Right lobe of liver (tissue), 6 donors: Measurements from ENCODE around the gene KRTAP10-11. TPM values are rescaled to one million over a fixed set of nuclear protein-coding genes. Genes with fewer than 3 reads are reported as not detected.
"Not testable (repeated sequence)": the region's sequence is repeated elsewhere in the genome, so short reads cannot be mapped to it uniquely, and the experiment has no call there.

ENCODE experiments used
- ATAC-seq, 4 donors: fragments of 200-7000 bp; cut with Tn5 transposase; one replicate each; pipeline ENCODE4 v1.9.1; 2020; ENCODE audit warnings: mild to moderate bottlenecking in 4 of 4, moderate library complexity in 4 of 4
- DNase-seq, 3 donors: peaks; one replicate each; pipeline ENCODE4 v3.0.0-alpha.2; 2020
- H3K27ac ChIP-seq, 3 donors: fragments of 200-600 bp; one replicate each; pipeline ENCODE4 v1.8.0; 2022
- H3K27me3 ChIP-seq, 2 donors: fragments of 200-600 bp; one replicate each; pipeline ENCODE4 v1.8.0; 2022
- H3K36me3 ChIP-seq, 4 donors: fragments of 200-600 bp; sonication (generic) in 1 of 4; one replicate each; pipeline versions ENCODE4 v1.5.1 to v1.8.0; 2017 to 2022; ENCODE audit warnings: control low read depth in 1 of 4
- H3K4me1 ChIP-seq, 4 donors: fragments of 200-600 bp; sonication (generic) in 1 of 4; one replicate each; pipeline versions ENCODE4 v1.5.1 to v1.8.0; 2017 to 2022; ENCODE audit warnings: control low read depth in 1 of 4
- H3K4me3 ChIP-seq, 3 donors: fragments of 200-600 bp; one replicate each; pipeline ENCODE4 v1.8.0; 2022
- H3K9me3 ChIP-seq, 4 donors: fragments of 200-600 bp; sonication (generic) in 1 of 4; one replicate each; pipeline versions ENCODE4 v1.5.1 to v1.8.0; 2017 to 2022; ENCODE audit warnings: control low read depth in 1 of 4
- POLR2A ChIP-seq: fragments of 450-650 bp; IDR thresholded peaks from one replicate; pipeline ENCODE4 v1.6.1; 2017; ENCODE audit warnings: antibody characterized with exemption, mild to moderate bottlenecking
- WGBS: methylation state at CpG from one replicate; pipeline ENCODE4 v1.1.6; 2018; ENCODE audit warnings: low coverage, low lambda C conversion rate; ENCODE audit not compliant: insufficient coverage; ENCODE audit errors: missing lambda C conversion rate; 5-methylcytosine and 5-hydroxymethylcytosine counted together
- intact Hi-C, 2 donors: fragments of 100-400 bp; cut with DNase I; formaldehyde crosslinking; loops; one replicate each; pipeline versions ENCODE4 v1.11.2 to v1.14.1; 2022
- total RNA-seq, 6 experiments: library from RNA; depleted of rRNA in 2 of 6; stranded (reverse); fragments of >200 nt in 2 of 6; fragmentation: NEBNext Ultra II Directional in 3 of 6; extraction: Animal tissue kit (Norgen Biotek cat#: 25700) in 3 of 6; gene quantifications; one replicate each; pipeline versions ENCODE4 v1.1.0 to v1.2.4, GENCODE V29; 2016 to 2023
- TF ChIP-seq, protein P1 (sequence below), 4 donors: fragments of 200-600 bp in 3 of 4; fragments of 450-650 bp in 1 of 4; IDR thresholded peaks; one replicate each; pipeline versions ENCODE4 v1.5.1 to v1.8.0; 2016 to 2022; ENCODE audit warnings: antibody characterized with exemption in 4 of 4, mild to moderate bottlenecking in 2 of 4
- donor health status: DM: no; HTN: yes; CAD: no.
- donor health status: DM: no; HTN: no; CAD: no.
- donor health status: DM: no; HTN: no; CAD: no.
- donor health status: DM: no; HTN: yes; CAD: no.
- donor health status: DM: no; HTN: yes; CAD: no.

Gene KRTAP10-11
- total RNA-seq, 6 experiments from 2014 or later = not detected

DNA sequence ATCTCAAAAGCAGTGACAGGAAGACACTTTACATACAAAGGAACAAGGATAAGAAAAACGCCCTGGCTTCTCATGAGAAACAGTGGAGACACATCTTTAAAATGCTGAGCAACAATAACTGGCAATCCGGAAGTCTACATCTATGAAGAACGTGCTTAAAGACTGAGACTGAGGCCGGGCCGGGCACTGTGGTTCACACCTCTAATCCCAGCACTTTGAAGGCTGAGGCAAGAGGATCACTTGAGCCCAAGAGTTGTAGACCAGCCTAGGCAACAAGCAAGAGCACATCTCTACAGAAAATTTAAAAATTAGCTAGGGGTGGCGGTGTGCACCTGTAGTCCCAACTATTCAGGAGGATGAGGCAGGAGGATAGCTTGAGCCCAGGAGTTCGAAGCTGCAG is 37.9 kb downstream of the KRTAP10-11 start:
- Histone ChIP-seq H3K36me3 (no peaks in the 10 kb centered on the region), H3K4me3 (no peak overlapping the region), H3K9me3 (no peaks in the 10 kb centered on the region), H3K4me1 (no peaks in the 10 kb centered on the region), H3K27ac (no peak overlapping the region), H3K27me3 (no peaks in the 10 kb centered on the region)
- TF ChIP-seq POLR2A = no peak
- TF ChIP-seq, protein P1, sequence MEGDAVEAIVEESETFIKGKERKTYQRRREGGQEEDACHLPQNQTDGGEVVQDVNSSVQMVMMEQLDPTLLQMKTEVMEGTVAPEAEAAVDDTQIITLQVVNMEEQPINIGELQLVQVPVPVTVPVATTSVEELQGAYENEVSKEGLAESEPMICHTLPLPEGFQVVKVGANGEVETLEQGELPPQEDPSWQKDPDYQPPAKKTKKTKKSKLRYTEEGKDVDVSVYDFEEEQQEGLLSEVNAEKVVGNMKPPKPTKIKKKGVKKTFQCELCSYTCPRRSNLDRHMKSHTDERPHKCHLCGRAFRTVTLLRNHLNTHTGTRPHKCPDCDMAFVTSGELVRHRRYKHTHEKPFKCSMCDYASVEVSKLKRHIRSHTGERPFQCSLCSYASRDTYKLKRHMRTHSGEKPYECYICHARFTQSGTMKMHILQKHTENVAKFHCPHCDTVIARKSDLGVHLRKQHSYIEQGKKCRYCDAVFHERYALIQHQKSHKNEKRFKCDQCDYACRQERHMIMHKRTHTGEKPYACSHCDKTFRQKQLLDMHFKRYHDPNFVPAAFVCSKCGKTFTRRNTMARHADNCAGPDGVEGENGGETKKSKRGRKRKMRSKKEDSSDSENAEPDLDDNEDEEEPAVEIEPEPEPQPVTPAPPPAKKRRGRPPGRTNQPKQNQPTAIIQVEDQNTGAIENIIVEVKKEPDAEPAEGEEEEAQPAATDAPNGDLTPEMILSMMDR (IDR thresholded peaks at IDR 0.05) = no peak
- no peak for ATAC-seq
- 47% methylated on average over 3 of the region's 7 CpGs for WGBS
- no peak for DNase-seq
- intact Hi-C loops = no loop called here

DNA sequence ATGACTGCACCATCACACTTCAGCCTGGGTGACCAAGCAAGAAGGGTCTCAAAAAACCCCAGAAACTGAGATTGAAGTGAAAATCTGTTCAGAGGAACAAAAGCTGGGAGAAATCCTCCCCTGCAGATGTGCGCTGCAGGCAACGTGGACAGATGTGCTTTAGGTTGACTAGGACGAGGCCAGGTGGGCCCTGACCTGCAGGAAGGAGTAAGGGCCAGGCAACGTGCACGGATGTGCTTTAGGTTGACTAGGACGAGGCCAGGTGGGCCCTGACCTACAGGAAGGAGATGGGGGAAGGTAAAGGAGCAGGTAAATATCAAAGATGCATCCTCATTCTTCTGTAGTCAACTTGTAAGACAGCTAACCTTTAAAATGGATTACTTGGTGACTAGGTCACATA is 38.3 kb downstream of the KRTAP10-11 start:
- TF ChIP-seq POLR2A = no peak
- TF ChIP-seq, protein P1 (IDR thresholded peaks at IDR 0.05) = no peak
- Histone ChIP-seq H3K27me3 (no peaks in the 10 kb centered on the region), H3K27ac (no peak overlapping the region), H3K4me1 (no peaks in the 10 kb centered on the region), H3K36me3 (no peaks in the 10 kb centered on the region), H3K4me3 (no peak overlapping the region), H3K9me3 (no peaks in the 10 kb centered on the region)
- DNase-seq = no peak
- WGBS = 77% methylated on average over 6 of the region's 6 CpGs
- intact Hi-C loops = no loop called here
- no peak for ATAC-seq

DNA sequence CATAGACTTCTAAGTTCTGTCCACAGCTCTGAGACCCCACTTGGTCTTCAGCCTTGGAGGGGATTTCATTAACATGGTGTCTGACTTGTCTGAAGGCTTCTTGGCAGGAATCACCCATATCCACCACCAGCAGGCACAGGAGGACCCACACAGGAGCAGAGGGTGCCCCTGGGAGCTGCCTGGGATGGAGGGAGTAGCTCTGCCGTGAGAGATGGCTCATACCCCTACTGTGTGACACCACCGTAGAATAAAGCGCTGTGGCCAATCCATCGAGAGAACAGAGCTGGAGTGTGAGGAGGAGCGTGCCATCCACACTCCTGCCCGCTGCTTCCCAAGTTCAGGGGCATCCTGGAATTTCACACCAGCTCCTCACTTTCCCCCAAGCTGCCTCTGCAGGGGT is 38.8 kb downstream of the KRTAP10-11 start:
- peak in 1 of 4 donors; percentile 32 for ATAC-seq

DNA sequence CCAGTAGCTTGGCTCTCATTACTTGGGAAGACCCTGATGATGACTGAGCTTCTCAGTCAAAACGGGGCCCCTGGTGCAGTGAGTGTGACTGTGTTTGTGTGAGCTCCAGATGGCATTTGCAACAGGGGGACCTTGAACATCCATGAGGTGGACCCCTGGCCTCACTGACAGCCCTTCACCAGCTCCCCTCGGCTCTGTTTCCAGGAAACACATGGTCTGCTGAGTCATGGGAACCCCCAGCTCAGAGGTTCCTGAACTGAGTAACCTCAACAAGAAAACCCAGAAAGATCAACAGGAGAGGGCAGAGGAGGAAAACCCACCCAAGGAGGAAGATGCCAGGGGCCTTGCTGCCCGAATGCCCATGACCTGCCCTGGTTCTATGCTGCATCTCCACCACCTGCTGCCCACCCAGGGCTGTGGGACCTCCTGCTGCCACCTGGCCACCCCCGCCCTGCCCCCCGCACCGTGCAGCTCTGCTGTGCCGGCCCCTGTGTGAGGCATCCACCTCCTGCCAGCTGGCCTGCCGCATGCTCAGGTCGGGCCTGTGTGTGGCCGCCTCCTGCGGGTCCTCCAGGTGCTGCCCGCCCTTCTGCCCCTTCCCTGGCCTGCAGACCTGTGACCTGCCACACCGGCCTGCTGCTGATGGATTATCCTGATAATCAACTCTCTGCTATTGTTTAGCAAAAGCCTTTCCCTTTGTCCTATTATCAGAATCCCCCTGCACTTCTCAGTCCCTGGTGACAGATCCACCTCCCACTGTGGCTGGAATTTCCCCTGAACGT is 40.0 kb downstream of the KRTAP10-11 start:
- DNase-seq = no peak
- no peaks in the 10 kb centered on the region for H3K27me3 ChIP-seq
- intact Hi-C loops = no loop called here
- 0% methylated on average over 2 of the region's 14 CpGs for WGBS
- H3K4me3 ChIP-seq = no peak overlapping the region
- H3K4me1 ChIP-seq = no peaks in the 10 kb centered on the region
- H3K9me3 ChIP-seq = no peaks in the 10 kb centered on the region
- TF ChIP-seq, protein P1 (IDR thresholded peaks at IDR 0.05) = no peak
- TF ChIP-seq POLR2A = no peak
- ATAC-seq = peak in 1 of 4 donors; percentile 18
- H3K36me3 ChIP-seq = no peaks in the 10 kb centered on the region
- no peak overlapping the region for H3K27ac ChIP-seq

More for the DNA sequence above, 38.8 kb downstream of the KRTAP10-11 start:
- no CpG with 5 or more reads among the region's 6 CpGs for whole genome bisulfite sequencing
- H3K4me3 ChIP-seq, intact Hi-C loops, H3K36me3 ChIP-seq, H3K27ac ChIP-seq, DNase-seq, H3K27me3 ChIP-seq, H3K4me1 ChIP-seq, H3K9me3 ChIP-seq: not testable (repeated sequence)

DNA sequence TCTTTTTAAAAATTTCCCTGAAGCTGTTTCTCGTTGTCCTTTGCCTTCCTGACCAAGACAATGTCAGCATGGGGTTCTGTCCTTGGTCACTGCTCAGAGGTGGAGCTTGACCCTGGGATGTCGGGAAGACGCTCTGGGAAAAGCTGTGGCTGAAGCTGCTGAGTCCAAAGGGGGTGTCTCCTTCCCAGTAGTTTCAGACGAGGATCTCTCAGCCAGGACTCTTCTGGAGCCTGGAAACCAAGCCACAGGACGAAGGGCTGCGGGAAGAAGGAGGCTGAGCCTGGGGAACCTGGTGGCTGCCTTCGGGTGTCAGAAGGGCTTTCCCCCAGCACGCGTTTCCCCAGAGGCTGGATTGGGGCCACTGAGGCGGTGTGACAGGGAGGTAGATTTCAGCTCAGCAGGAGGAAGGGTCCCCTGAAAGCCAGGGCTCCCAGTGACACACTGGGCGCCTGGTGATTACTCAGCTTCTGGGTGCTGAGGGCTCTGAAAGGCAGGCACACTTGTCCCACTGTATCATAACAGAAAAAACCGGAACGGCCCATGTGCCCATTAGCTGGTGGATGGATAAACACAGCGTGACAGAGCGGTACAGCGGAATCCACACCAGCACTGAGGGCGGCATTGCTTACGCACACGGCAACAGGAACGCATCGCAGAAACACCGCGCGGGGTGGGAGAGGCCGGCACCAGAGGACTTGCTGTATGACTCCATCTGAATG is 40.8 kb downstream of the KRTAP10-11 start:
- TF ChIP-seq POLR2A = no peak
- TF ChIP-seq, protein P1 (IDR thresholded peaks at IDR 0.05) = no peak
- no peak for ATAC-seq
- no peaks in the 10 kb centered on the region for H3K9me3 ChIP-seq
- 56% methylated on average over 14 of the region's 25 CpGs for WGBS
- no peak for DNase-seq
- no peaks in the 10 kb centered on the region for H3K4me1 ChIP-seq
- no peak overlapping the region for H3K4me3 ChIP-seq
- H3K27me3 ChIP-seq = no peaks in the 10 kb centered on the region
- intact Hi-C loops = no loop called here
- H3K27ac ChIP-seq = no peak overlapping the region
- H3K36me3 ChIP-seq = no peaks in the 10 kb centered on the region
